Measurements from ENCODE around the gene PRKCD. TPM values are rescaled to one million over a fixed set of nuclear protein-coding genes. Genes with fewer than 3 reads are reported as not detected.
A peak's percentile ranks its signal among the peaks of the same experiment; 100 is the strongest.

PRKCD gene
- total and polyA plus RNA-seq, 2 donors (not counting 1 experiment from before 2014, with no cell fraction given): 46.7 to 68.8 TPM

GRCh38 chr3:53162672-53163443, 1.8 kb downstream of the PRKCD start:
- intact Hi-C loops (cut with micrococcal nuclease): loop anchor here (1.0 to 10.0 kb wide), 3 partner anchors 7 to 628 kb away; partner anchors contain the start of genes NT5DC2 and UQCC5
- Mint-ChIP-seq H3K27me3 (no peaks in the 10 kb centered on the region), H3K9me3 (ENCODE audit: insufficient read depth) (no peaks in the 10 kb centered on the region), H3K4me3 (peak overlapping the region; percentile 94), H3K27ac (peak overlapping the region; percentile 92), H3K4me1 (peaks cover 73% of the 10 kb centered on the region)
- Histone ChIP-seq H3K4me1 (ENCODE audit: control insufficient read depth in 2 of 2, insufficient read depth in 2 of 2, low read length in 2 of 2) (peaks cover 64 to 83% of the 10 kb centered on the region in 2 donors), H3K27ac (ENCODE audit: low read length in 2 of 2) (peak overlapping the region; percentile 35 to 82), H3K79me2 (ENCODE audit: control insufficient read depth, insufficient read depth, low read length) (peaks cover 85% of the 10 kb centered on the region), H3K4me2 (replicated peaks; ENCODE audit: low read depth, low read length, poor library complexity, severe bottlenecking) (peak overlapping the region; percentile 98), H3K9ac (ENCODE audit: low read length) (peak overlapping the region; percentile 78), H3K27me3 (replicated peaks in 1 of 4; ENCODE audit: control extremely low read depth in 1 of 4, control insufficient read depth in 3 of 4, insufficient read depth in 4 of 4, low read length in 3 of 4) (no peaks in the 10 kb centered on the region), H3K4me3 (ENCODE audit: control extremely low read depth in 1 of 5, extremely low read depth in 1 of 5, insufficient read depth in 1 of 5, low read depth in 2 of 5, low read length in 4 of 5) (peak overlapping the region; percentile 52 to 97 (median 86)), H2AFZ (ENCODE audit: insufficient read depth, low read depth, low read length, poor library complexity, severe bottlenecking) (peak overlapping the region; percentile 8), H4K20me1 (ENCODE audit: control insufficient read depth, insufficient read depth, low read length, poor library complexity, severe bottlenecking) (peaks cover 59% of the 10 kb centered on the region), H3K9me3 (ENCODE audit: control extremely low read depth in 1 of 3, control insufficient read depth in 2 of 3, insufficient read depth in 1 of 3, low read length in 2 of 3) (no peaks in the 10 kb centered on the region), H3K36me3 (replicated peaks in 1 of 2; ENCODE audit: control extremely low read depth in 1 of 2, control insufficient read depth in 1 of 2, extremely low read depth in 1 of 2, insufficient read depth in 2 of 2, low read length in 1 of 2) (peaks cover 0 to 28% of the 10 kb centered on the region in 2 experiments)
- ChIA-PET POLR2A (interaction anchor here (0.6 to 2.1 kb wide), 3 partner anchors 7 to 35 kb away, joined by 3 to 7 read pairs (median 4); no protein-coding TSS in a partner anchor), CTCF (interaction anchor here (0.7 to 4.6 kb wide), 9 partner anchors 9 to 52 kb away, joined by 3 to 27 read pairs (median 5); no protein-coding TSS in a partner anchor)
- TF ChIP-seq EZH2 (IDR thresholded peaks at IDR 0.05; ENCODE audit: borderline replicate concordance, insufficient read depth, low read depth, low read length, poor library complexity, severe bottlenecking) (no peak), CTCF (IDR thresholded peaks at IDR 0.05) (no peak)
- 23% methylated on average over 11 of the region's 12 CpGs for WGBS (ENCODE audit: insufficient coverage)
- DNase-seq (peak; percentile 80), ATAC-seq (ENCODE audit: low read depth) (peak; percentile 34)
